ENCODE results near the gene ANKRD33B.
"Not testable (repeated sequence)": the region's sequence is repeated elsewhere in the genome, so short reads cannot be mapped to it uniquely, and the experiment has no call there.

The ANKRD33B gene

GRCh38 chr5:10624206-10624605 lies 60.3 kb downstream of the ANKRD33B start:
- DNase-seq = no peak

- DNase-seq = no peak
Observed at GRCh38 chr5:10624679-10625078, 60.8 kb downstream of the ANKRD33B start.

- no peak for DNase-seq
Observed at GRCh38 chr5:10625700-10626472, 62.0 kb downstream of the ANKRD33B start.

GRCh38 chr5:10626473-10627013 lies 62.7 kb downstream of the ANKRD33B start:
- DNase-seq = no peak

- DNase-seq = no peak
Observed at GRCh38 chr5:10627160-10627701, 63.4 kb downstream of the ANKRD33B start.

GRCh38 chr5:10628601-10629000 lies 64.7 kb downstream of the ANKRD33B start:
- DNase-seq = no peak

- DNase-seq = no peak
Observed at GRCh38 chr5:10629682-10630081, 65.8 kb downstream of the ANKRD33B start.

GRCh38 chr5:10630126-10630525 lies 66.3 kb downstream of the ANKRD33B start:
- no peak for DNase-seq

GRCh38 chr5:10630744-10631143 lies 66.9 kb downstream of the ANKRD33B start:
- DNase-seq = not testable (repeated sequence)

- no peak for DNase-seq
Observed at GRCh38 chr5:10631316-10631996, 67.6 kb downstream of the ANKRD33B start.

GRCh38 chr5:10632110-10632761 lies 68.4 kb downstream of the ANKRD33B start:
- DNase-seq = no peak

- no peak for DNase-seq
Observed at GRCh38 chr5:10633271-10634049, 69.6 kb downstream of the ANKRD33B start.

GRCh38 chr5:10634050-10634449 lies 70.2 kb downstream of the ANKRD33B start:
- no peak for DNase-seq

GRCh38 chr5:10634562-10634961 lies 70.7 kb downstream of the ANKRD33B start:
- no peak for DNase-seq

- DNase-seq = no peak
Observed at GRCh38 chr5:10635257-10635866, 71.5 kb downstream of the ANKRD33B start.

GRCh38 chr5:10635867-10636350 lies 72.0 kb downstream of the ANKRD33B start:
- no peak for DNase-seq

GRCh38 chr5:10636363-10637142 lies 72.7 kb downstream of the ANKRD33B start:
- no peak for DNase-seq

GRCh38 chr5:10637944-10638343 lies 74.1 kb downstream of the ANKRD33B start:
- DNase-seq = no peak

GRCh38 chr5:10638723-10639122 lies 74.9 kb downstream of the ANKRD33B start:
- not testable (repeated sequence) for DNase-seq

GRCh38 chr5:10639846-10640368 lies 76.0 kb downstream of the ANKRD33B start:
- no peak for DNase-seq

- DNase-seq = no peak
Observed at GRCh38 chr5:10642367-10642766, 78.5 kb downstream of the ANKRD33B start.

Data from NCI-H1105 treated with DMSO at 0.1 percent for 48 hours (cell line).